ENCODE measurements around the gene IL12RB1. TPM values are rescaled to one million over a fixed set of nuclear protein-coding genes. Genes with fewer than 3 reads are reported as not detected.

Gene IL12RB1
- total RNA-seq, 4 donors from 2014 or later: 0.93 to 1.1 TPM; not detected in 2

DNA sequence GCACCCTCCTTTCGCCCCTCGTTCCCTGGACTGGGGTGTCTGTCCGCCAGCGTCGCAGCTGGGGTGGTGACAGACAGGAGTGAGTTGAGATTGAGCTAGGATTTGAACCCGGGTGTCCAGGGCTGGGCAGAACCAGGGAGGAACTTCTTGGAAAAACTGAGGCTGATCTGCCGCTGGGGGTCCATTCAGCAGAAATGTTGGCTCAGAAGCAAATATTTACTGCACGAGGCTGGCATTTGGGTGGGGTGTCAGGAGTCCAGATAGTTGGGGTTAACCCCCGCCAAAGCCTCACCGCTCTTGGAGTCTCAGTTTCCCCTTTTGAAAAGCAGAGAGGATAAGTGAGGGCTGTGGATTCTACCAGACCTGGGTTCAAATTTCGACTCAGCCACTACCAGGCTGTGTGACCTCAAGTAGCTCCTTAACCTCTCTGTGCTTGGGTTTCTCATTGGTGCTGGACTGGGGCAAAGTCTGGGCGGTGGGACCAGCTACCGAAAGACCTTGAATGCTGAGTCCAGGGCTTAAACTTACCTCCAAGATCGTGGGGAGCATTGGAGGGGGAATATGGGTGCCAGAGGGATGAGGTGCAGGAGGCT is 31.8 kb upstream of the IL12RB1 start:
- peak overlapping the region; percentile 14 to 53 (median 47) for H3K4me3 ChIP-seq (replicated peaks in 1 of 3)
- intact Hi-C loops (cut with DNase I): loop anchor here (5.0 kb wide), 1 partner anchor 44 kb away; no protein-coding TSS in a partner anchor
- TF ChIP-seq POLR2A (IDR thresholded peaks at IDR 0.05): no peak
- TF ChIP-seq, protein P1, sequence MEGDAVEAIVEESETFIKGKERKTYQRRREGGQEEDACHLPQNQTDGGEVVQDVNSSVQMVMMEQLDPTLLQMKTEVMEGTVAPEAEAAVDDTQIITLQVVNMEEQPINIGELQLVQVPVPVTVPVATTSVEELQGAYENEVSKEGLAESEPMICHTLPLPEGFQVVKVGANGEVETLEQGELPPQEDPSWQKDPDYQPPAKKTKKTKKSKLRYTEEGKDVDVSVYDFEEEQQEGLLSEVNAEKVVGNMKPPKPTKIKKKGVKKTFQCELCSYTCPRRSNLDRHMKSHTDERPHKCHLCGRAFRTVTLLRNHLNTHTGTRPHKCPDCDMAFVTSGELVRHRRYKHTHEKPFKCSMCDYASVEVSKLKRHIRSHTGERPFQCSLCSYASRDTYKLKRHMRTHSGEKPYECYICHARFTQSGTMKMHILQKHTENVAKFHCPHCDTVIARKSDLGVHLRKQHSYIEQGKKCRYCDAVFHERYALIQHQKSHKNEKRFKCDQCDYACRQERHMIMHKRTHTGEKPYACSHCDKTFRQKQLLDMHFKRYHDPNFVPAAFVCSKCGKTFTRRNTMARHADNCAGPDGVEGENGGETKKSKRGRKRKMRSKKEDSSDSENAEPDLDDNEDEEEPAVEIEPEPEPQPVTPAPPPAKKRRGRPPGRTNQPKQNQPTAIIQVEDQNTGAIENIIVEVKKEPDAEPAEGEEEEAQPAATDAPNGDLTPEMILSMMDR (IDR thresholded peaks at IDR 0.05): no peak
- DNase-seq: no peak
- WGBS, 2 donors: 39 to 50% methylated on average over 10 to 14 of the region's 14 CpGs
- H3K36me3 ChIP-seq: no peaks in the 10 kb centered on the region
- no peaks in the 10 kb centered on the region for H3K27me3 ChIP-seq
- H3K27ac ChIP-seq: peak overlapping the region in 2 of 3 donors; percentile 63 to 66
- no peaks in the 10 kb centered on the region for H3K9me3 ChIP-seq
- H3K4me1 ChIP-seq: peaks cover 16 to 18% of the 10 kb centered on the region in 2 donors

- peak overlapping the region; percentile 14 to 53 (median 47) for H3K4me3 ChIP-seq (replicated peaks in 1 of 3)
- DNase-seq: peak; percentile 90 to 91
- intact Hi-C loops (cut with DNase I): loop anchor here (5.0 kb wide), 1 partner anchor 44 kb away; no protein-coding TSS in a partner anchor
- TF ChIP-seq, protein P1 (IDR thresholded peaks at IDR 0.05): no peak
- no peak for TF ChIP-seq POLR2A (IDR thresholded peaks at IDR 0.05)
- peak overlapping the region; percentile 25 to 66 (median 63) for H3K27ac ChIP-seq
- no peaks in the 10 kb centered on the region for H3K27me3 ChIP-seq
- no peaks in the 10 kb centered on the region for H3K36me3 ChIP-seq
- H3K4me1 ChIP-seq: peaks cover 16 to 18% of the 10 kb centered on the region in 2 donors
- H3K9me3 ChIP-seq: no peaks in the 10 kb centered on the region
- 0 to 1% methylated on average over 7 to 10 of the region's 86 CpGs for WGBS, 2 donors
Measured at GRCh38 chr19:18117692-18118378, 31.1 kb upstream of the IL12RB1 start.

DNA sequence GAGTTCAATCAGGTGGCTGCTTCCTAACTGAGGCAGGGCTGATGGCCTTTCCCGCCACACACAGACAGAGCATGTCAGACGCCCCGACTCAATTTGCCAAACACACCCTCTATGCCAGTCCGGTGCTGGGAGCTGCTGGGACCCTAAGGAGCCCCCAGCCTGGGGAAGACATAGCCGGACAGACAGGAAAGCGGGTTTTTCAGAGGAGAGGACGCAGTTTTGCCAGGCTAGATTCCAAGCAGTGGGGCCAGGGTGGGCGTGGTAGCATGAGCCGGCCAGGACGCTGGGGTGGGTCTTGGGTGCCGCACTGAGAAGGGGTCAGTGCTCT is 30.6 kb upstream of the IL12RB1 start:
- Histone ChIP-seq H3K36me3 (no peaks in the 10 kb centered on the region), H3K4me1 (peaks cover 16 to 18% of the 10 kb centered on the region in 2 donors), H3K27me3 (no peaks in the 10 kb centered on the region), H3K9me3 (no peaks in the 10 kb centered on the region), H3K4me3 (replicated peaks in 1 of 3) (peak overlapping the region in 1 of 3 donors; percentile 53), H3K27ac (no peak overlapping the region)
- TF ChIP-seq, protein P1 (IDR thresholded peaks at IDR 0.05): no peak
- TF ChIP-seq POLR2A (IDR thresholded peaks at IDR 0.05): no peak
- intact Hi-C loops (cut with DNase I): loop anchor here (5.0 kb wide), 1 partner anchor 45 kb away; no protein-coding TSS in a partner anchor
- 23 to 27% methylated on average over 11 of the region's 11 CpGs for WGBS, 2 donors
- no peak for DNase-seq

- 94 to 98% methylated on average over 4 of the region's 4 CpGs for WGBS, 2 donors
- Histone ChIP-seq H3K4me1 (peaks cover 25 to 26% of the 10 kb centered on the region in 2 donors), H3K4me3 (replicated peaks in 1 of 3) (no peak overlapping the region), H3K27me3 (no peaks in the 10 kb centered on the region), H3K36me3 (no peaks in the 10 kb centered on the region), H3K9me3 (no peaks in the 10 kb centered on the region), H3K27ac (no peak overlapping the region)
- no peak for DNase-seq
- intact Hi-C loops (cut with DNase I): loop anchor here (5.0 kb wide), 1 partner anchor 138 kb away; no protein-coding TSS in a partner anchor
- TF ChIP-seq, protein P1 (IDR thresholded peaks at IDR 0.05): no peak
- TF ChIP-seq POLR2A (IDR thresholded peaks at IDR 0.05): no peak
Measured at GRCh38 chr19:18114483-18114882, 27.7 kb upstream of the IL12RB1 start.

- Histone ChIP-seq H3K4me1 (peaks cover 25 to 26% of the 10 kb centered on the region in 2 donors), H3K36me3 (no peaks in the 10 kb centered on the region), H3K9me3 (no peaks in the 10 kb centered on the region), H3K27ac (no peak overlapping the region), H3K27me3 (no peaks in the 10 kb centered on the region), H3K4me3 (replicated peaks in 1 of 3) (no peak overlapping the region)
- intact Hi-C loops (cut with DNase I): loop anchor here (5.0 kb wide), 1 partner anchor 138 kb away; no protein-coding TSS in a partner anchor
- 95 to 99% methylated on average over 5 of the region's 5 CpGs for WGBS, 2 donors
- no peak for TF ChIP-seq POLR2A (IDR thresholded peaks at IDR 0.05)
- TF ChIP-seq, protein P1 (IDR thresholded peaks at IDR 0.05): no peak
- no peak for DNase-seq
Measured at GRCh38 chr19:18113827-18114226, 27.1 kb upstream of the IL12RB1 start.

Data from thyroid gland (tissue), 4 donors.